SK-N-SH treated with all-trans-retinoic acid at 6 μM for 48 hours (cell line): ENCODE data around the gene RAB23.
A peak's percentile ranks its signal among the peaks of the same experiment; 100 is the strongest.

Source experiments
- ATAC-seq: fragments of 200-7000 bp; cut with Tn5 transposase; 3 replicates; pipeline ENCODE4 v1.9.1; 2020; ENCODE audit warnings: mild to moderate bottlenecking, moderate library complexity
- ARNTL ChIP-seq: fragments of 450-650 bp; formaldehyde crosslinking; IDR thresholded peaks from 2 replicates; pipeline ENCODE4 v1.5.0; 2020; ENCODE audit warnings: low read depth, mild to moderate bottlenecking, moderate library complexity, borderline replicate concordance
- BACH2 ChIP-seq: fragments of 250-450 bp; sonication (Bioruptor Pico); IDR thresholded peaks from 2 replicates; pipeline ENCODE4 v1.9.0; 2021; ENCODE audit warnings: mild to moderate bottlenecking, borderline replicate concordance
- CREB5 ChIP-seq: fragments of 250-450 bp; sonication (Bioruptor Pico); IDR thresholded peaks from 2 replicates; pipeline ENCODE4 v1.5.1; 2020; ENCODE audit warnings: low read depth, mild to moderate bottlenecking, moderate library complexity
- CSDC2 ChIP-seq: fragments of 250-450 bp; sonication (Bioruptor Pico); IDR thresholded peaks from 2 replicates; pipeline ENCODE4 v1.5.0; 2020; ENCODE audit warnings: mild to moderate bottlenecking, moderate library complexity
- CSRNP3 ChIP-seq: fragments of 250-450 bp; sonication (Bioruptor Pico); IDR thresholded peaks from 2 replicates; pipeline ENCODE4 v1.5.1; 2021; ENCODE audit warnings: mild to moderate bottlenecking, moderate library complexity
- ESRRG ChIP-seq: fragments of 250-450 bp; sonication (Bioruptor Pico); IDR thresholded peaks from 2 replicates; pipeline ENCODE4 v1.6.1; 2021; ENCODE audit warnings: mild to moderate bottlenecking
- ISL1 ChIP-seq: fragments of 250-450 bp; sonication (Bioruptor Pico); IDR thresholded peaks from 2 replicates; pipeline ENCODE4 v2.1.2; 2022; ENCODE audit warnings: mild to moderate bottlenecking, moderate library complexity
- PATZ1 ChIP-seq: fragments of 250-450 bp; sonication (Bioruptor Pico); IDR thresholded peaks from 2 replicates; pipeline ENCODE4 v1.8.0; 2020; ENCODE audit warnings: mild to moderate bottlenecking, moderate library complexity, borderline replicate concordance
- RARB ChIP-seq: fragments of 250-450 bp; sonication (Bioruptor Pico); IDR thresholded peaks from 2 replicates; pipeline ENCODE4 v1.8.0; 2021; ENCODE audit warnings: mild to moderate bottlenecking, moderate library complexity
- SNAI2 ChIP-seq: fragments of 250-450 bp; sonication (Bioruptor Pico); IDR thresholded peaks from 2 replicates; pipeline ENCODE4 v1.5.0; 2020; ENCODE audit warnings: mild to moderate bottlenecking, moderate library complexity
- TOX ChIP-seq: fragments of 250-450 bp; sonication (Bioruptor Pico); IDR thresholded peaks from 2 replicates; pipeline ENCODE4 v1.8.0; 2021; ENCODE audit warnings: mild to moderate bottlenecking, moderate library complexity, borderline replicate concordance
- ZC3H10 ChIP-seq: fragments of 250-450 bp; sonication (Bioruptor Pico); IDR thresholded peaks from 2 replicates; pipeline ENCODE4 v1.5.1; 2021; ENCODE audit warnings: mild to moderate bottlenecking, moderate library complexity
- ZFP30 ChIP-seq: fragments of 450-650 bp; formaldehyde crosslinking; IDR thresholded peaks from 2 replicates; pipeline ENCODE4 v1.5.0; 2022; ENCODE audit warnings: mild to moderate bottlenecking, moderate library complexity
- ZNF565 ChIP-seq: fragments of 450-650 bp; formaldehyde crosslinking; conservative IDR thresholded peaks from 2 replicates; pipeline ENCODE4 v1.5.0; 2020; ENCODE audit warnings: low read depth, mild to moderate bottlenecking, moderate library complexity
- ZNF70 ChIP-seq: fragments of 450-650 bp; formaldehyde crosslinking; IDR thresholded peaks from 2 replicates; pipeline ENCODE4 v1.5.0; 2020; ENCODE audit warnings: mild to moderate bottlenecking, moderate library complexity
- ZNF8 ChIP-seq: fragments of 450-650 bp; formaldehyde crosslinking; IDR thresholded peaks from 2 replicates; pipeline ENCODE4 v1.5.0; 2020; ENCODE audit warnings: mild to moderate bottlenecking, moderate library complexity

Gene RAB23

GRCh38 chr6:57267586-57268293 is 45.6 kb upstream of the RAB23 start:
- no peak; the same call in 1 of the 2 replicates for TF ChIP-seq ZFP30 (CRISPR knock-in tag)
- TF ChIP-seq ISL1 (CRISPR knock-in tag) = peak; percentile 80
- ATAC-seq = peak; percentile 88

- no peak for ATAC-seq
Observed at GRCh38 chr6:57265755-57266221, 43.7 kb upstream of the RAB23 start.

GRCh38 chr6:57263739-57264138 is 41.6 kb upstream of the RAB23 start:
- no peak for ATAC-seq

More at GRCh38 chr6:57265755-57266221, 43.7 kb upstream of the RAB23 start:
- no peak for TF ChIP-seq ZNF565 (CRISPR knock-in tag)
- peak; percentile 81 for TF ChIP-seq ISL1 (CRISPR knock-in tag)
- TF ChIP-seq TOX (CRISPR knock-in tag) = peak; percentile 47; the same call in 1 of the 2 replicates
- TF ChIP-seq ZC3H10 (CRISPR knock-in tag) = no peak
- TF ChIP-seq, all 23 proteins: peak for 2

GRCh38 chr6:57262901-57263694 is 41.0 kb upstream of the RAB23 start:
- peak; percentile 82 for ATAC-seq
- TF ChIP-seq CSRNP3 (CRISPR knock-in tag) (no peak), RARB (CRISPR knock-in tag) (peak; percentile 53; the same call in 1 of the 2 replicates), CSDC2 (0 out of 2 replicates have a peak, but pooled peaks have one; percentile 20), ISL1 (CRISPR knock-in tag) (peak; percentile 93), ARNTL (CRISPR knock-in tag) (no peak), ZNF70 (CRISPR knock-in tag) (no peak), PATZ1 (CRISPR knock-in tag) (peak; percentile 83), ZC3H10 (CRISPR knock-in tag) (peak; percentile 79), BACH2 (CRISPR knock-in tag) (no peak), ZFP30 (CRISPR knock-in tag) (no peak), TOX (CRISPR knock-in tag) (peak; percentile 96)

More at GRCh38 chr6:57263739-57264138, 41.6 kb upstream of the RAB23 start:
- TF ChIP-seq ZNF8 (CRISPR knock-in tag) = no peak
- TF ChIP-seq PATZ1 (CRISPR knock-in tag) = no peak
- TF ChIP-seq ARNTL (CRISPR knock-in tag) = no peak
- TF ChIP-seq ZNF70 (CRISPR knock-in tag) = no peak
- no peak for TF ChIP-seq CSDC2
- no peak for TF ChIP-seq SNAI2
- no peak for TF ChIP-seq ZNF565 (CRISPR knock-in tag)
- no peak for TF ChIP-seq CSRNP3 (CRISPR knock-in tag)
- TF ChIP-seq ESRRG (CRISPR knock-in tag) = no peak
- TF ChIP-seq ISL1 (CRISPR knock-in tag) = no peak

- no peak for TF ChIP-seq ZNF70 (CRISPR knock-in tag)
- TF ChIP-seq BACH2 (CRISPR knock-in tag) = no peak
- no peak for TF ChIP-seq RARB (CRISPR knock-in tag)
- no peak for TF ChIP-seq PATZ1 (CRISPR knock-in tag)
- no peak for TF ChIP-seq TOX (CRISPR knock-in tag)
- TF ChIP-seq CREB5 (CRISPR knock-in tag) = no peak
- TF ChIP-seq ISL1 (CRISPR knock-in tag) = no peak
- no peak for TF ChIP-seq ARNTL (CRISPR knock-in tag)
- no peak for TF ChIP-seq ESRRG (CRISPR knock-in tag)
- TF ChIP-seq, all 23 proteins: peak for 0
- peak; percentile 27 for ATAC-seq
Observed at GRCh38 chr6:57262488-57262887, 40.4 kb upstream of the RAB23 start.
